HG03196 (cell line): ENCODE results near the gene HDHD3.
"Not testable (repeated sequence)": the region's sequence is repeated elsewhere in the genome, so short reads cannot be mapped to it uniquely, and the experiment has no call there.

Experiments used
- ATAC-seq: cut with Tn5 transposase; IDR thresholded peaks from one replicate; pipeline ENCODE4 v1.9.1; 2021; ENCODE audit not compliant: unreplicated experiment

HDHD3 gene

DNA sequence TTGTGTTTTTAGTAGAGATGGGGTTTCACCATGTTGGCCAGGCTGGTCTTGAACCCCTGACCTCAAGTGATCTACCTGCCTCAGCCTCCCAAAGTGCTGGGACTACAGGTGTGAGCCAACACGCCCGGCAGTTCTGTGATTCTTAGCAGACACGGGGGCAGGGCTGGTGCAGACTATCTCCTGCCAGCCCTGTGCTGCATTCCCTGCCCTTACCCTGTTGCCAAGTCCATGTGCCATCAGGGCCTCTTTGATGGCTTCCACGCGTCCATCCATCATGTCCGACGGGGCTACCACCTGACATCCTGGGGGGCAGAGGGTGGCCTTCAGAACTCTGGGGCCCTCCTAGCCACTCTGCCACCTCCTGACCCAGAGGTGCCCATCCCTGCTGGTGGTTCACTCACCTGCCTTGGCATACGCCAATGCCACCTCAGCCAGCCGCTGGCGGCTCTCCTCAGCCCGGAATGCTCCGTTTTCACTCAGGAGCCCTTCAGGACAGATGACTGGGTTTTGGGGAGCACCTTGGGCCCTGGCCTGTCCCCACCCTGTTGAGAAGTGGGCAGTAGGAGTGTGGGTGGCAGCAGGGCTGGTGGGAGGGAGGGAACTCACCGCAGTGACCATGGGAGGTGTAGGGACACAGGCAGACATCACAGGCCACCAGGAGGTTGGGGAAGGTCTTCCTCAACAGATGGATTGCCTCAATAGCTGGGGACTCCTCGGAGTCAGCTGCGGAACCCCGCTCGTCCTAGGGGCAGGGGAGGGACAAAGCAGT is 13.6 kb upstream of the HDHD3 start:
- ATAC-seq, result no peak

DNA sequence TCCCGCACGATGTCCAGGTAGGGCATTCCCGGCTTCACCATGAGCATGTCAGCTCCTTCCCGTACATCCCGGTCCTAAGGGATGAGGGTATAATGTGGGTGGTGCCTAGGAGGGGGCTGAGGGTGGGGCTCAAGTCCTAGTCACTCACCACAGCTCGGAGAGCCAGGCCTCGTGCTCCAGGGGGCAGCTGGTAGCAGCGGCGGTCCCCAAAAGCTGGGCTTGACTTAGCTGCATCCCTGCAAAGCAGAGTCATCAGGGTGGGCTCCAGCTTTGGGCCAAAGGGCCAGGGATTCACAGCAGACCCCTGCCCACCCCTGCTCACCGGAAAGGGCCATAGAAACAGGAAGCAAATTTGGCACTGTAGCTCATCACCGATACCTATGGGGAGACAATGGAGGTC is 12.7 kb upstream of the HDHD3 start:
- no peak for ATAC-seq

DNA sequence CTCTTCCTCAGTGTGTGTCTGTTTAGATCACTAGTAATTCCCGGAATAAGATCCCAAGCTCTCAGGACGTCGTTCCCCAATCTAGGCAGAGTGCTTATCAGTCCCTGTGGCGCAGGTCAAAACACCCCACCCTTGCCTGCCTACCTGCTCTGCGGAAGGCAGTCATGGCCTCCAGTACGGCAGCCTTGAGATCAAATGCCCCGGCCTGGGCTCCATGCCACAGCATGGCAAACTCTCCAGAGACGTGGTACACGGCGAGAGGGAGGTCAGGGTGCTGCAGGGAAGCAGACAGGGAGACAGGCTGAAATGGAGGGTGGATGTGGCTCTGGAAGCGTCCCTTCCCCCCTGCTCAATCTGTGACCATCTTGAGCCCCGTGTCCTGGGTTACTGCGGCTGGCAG is 12.0 kb upstream of the HDHD3 start:
- no peak for ATAC-seq

GRCh38 chr9:113387560-113388230 is 10.9 kb upstream of the HDHD3 start:
- no peak for ATAC-seq

- no peak for ATAC-seq
These were observed 10.0 kb upstream of the HDHD3 start for GRCh38 chr9:113386571-113387393.

GRCh38 chr9:113381909-113382411 is 5.2 kb upstream of the HDHD3 start:
- ATAC-seq, result no peak

DNA sequence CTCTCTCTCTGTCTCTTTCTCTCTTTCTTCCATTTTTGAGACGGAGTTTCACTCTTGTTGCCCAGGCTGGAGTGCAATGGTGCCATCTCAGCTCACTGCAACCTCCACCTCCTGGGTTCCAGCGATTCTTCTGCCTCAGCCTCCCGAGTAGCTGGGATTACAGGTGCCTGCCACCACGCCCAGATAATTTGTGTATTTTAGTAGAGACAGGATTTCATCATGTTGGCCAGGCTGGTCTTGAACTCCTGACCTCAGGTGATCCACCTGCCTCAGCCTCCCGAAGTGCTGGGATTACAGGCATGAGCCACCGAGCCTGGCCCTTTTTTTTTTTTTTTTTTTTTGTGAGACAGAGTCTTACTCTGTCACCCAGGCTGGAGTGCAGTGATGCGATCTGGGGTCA is 4.7 kb upstream of the HDHD3 start:
- ATAC-seq, result not testable (repeated sequence)

GRCh38 chr9:113380869-113381378 is 4.1 kb upstream of the HDHD3 start:
- peak; percentile 50 for ATAC-seq

DNA sequence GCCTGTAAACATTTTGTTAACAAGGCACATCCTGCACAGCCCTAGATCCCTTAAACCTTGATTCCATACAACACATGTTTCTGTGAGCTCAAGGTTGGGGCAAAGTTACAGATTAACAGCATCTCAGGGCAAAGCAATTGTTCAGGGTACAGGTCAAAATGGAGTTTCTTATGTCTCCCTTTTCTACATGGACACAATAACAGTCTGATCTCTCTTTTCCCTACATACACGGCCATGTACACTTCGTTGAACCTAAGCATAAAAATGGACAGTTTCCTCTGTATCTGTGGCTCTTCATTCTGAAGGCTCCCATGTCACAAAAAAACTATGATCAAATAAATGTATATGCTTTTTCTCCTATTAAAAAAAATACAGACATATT is 3.0 kb upstream of the HDHD3 start:
- ATAC-seq, result not testable (repeated sequence)

DNA sequence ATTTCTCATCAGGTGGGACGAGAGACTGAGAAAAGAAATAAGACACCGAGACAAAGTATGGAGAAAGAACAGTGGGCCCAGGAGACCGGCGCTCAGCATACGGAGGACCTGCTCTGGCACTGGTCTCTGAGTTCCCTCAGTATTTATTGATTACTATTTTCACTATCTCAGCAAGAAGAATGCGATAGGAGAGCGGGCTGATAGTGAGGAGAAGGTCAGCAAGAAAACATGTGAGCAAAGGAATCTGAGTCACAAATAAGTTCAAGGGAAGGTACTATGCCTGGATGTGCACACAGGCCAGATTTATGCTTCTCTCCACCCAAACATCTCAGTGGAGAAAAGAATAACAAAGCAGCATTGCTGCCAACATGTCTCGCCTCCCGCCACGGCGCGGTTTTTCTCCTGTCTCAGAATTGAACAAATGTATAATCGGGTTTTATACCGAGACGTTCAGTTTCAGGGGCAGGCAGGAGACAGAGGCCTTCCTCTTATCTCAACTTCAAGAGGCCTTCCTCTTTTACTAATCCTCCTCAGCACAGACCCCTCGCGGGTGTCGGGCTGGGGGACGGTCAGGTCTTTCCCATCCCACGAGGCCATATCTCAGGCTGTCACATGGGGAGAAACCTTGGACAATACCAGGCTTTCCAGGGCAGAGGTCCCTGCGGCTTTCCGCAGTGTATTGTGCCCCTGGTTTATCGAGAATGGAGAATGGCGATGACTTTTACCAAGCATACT is 2.5 kb upstream of the HDHD3 start:
- ATAC-seq, result not testable (repeated sequence)

DNA sequence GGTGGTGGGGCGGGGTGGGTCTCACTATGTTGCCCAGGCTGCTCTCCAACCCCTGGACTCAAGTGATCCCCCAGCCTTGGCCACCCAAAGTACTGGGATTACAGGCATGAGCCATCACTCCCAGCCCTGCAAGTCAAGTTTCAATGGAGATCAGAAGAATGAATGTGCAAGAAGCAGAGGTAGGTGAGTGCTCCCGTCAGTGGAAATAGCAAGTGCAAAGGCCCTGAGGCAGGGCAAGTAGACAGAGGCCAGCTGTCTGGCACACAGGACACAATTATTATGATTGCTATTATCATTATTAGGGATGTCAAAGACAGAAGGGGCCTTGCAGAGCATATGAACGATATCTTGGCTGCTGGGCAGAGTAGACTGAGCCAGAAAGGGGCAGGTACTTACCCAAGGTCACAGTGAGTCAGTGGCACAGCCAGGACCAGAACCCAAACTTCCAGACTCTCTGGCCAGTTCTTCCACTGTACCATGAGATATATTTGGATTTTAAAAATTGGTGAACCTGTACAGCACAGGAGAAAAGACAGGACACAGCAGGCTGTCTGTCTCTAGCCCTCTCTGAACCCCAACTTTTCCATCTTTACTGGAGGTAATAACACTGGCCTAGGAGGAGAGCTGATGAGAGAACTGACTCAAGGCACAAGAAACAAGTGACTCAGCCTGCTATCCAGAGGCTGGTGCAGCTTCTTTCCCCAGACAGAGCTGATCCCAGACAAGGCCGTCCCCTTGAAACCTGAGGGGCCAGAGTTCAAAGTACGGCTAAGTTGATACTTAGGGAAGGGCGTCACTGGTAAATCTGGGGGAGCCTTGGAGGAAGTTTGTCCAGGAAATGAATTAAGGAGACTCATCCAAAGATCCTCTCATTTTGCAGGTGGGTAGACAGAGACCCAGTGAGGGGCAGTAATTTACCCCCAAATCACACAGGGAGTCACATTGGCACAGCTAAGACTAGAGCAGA is 1.4 kb downstream of the HDHD3 start:
- no peak for ATAC-seq

GRCh38 chr9:113373676-113374392 is 3.0 kb downstream of the HDHD3 start:
- no peak for ATAC-seq

DNA sequence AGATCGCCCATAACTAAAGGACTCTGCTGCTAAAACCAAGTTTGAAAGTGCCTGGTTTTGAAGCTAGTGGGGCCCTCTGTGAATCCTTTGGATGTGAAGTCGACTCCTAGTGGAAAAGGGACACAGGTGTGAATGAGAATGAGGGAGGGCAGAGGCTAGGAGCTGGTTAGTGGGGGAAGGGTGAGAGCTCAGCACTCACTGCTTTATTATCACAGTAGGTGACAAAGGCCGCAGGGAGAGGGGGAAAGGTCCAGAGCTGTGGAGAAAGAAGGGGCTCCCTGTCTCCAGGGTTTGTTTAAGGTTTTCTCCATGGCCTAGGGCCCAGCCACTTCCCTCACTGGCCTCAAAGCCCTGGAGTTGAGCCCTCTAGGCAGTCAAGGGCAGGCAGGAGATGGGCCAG is 3.5 kb downstream of the HDHD3 start:
- ATAC-seq, result no peak

- no peak for ATAC-seq
These were observed 4.7 kb downstream of the HDHD3 start for GRCh38 chr9:113372059-113372458.

DNA sequence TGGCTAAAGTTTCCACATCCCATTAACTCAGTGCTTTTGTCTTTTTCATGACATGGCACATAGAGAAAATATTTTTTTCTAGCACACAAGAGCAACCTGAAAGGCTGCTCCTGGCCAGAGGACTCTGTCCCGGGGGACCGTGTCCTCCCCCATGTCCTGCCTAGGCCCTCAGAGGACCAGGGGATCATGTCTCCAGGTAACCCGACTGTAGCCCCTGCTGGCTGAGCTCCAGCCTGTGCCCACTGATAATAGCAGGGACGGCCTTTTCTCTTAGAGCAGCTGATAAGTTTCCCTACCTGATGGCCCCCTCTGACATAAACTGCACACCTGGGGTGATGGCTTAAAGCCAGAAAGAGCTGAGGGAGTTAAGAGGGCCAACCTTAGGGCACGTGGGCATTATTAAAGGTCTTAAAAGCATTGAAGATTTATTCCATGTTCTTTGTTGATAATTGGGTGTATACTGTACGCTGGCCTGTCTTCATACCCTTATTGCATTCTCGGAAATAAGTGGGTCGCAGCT is 5.9 kb downstream of the HDHD3 start:
- no peak for ATAC-seq

- no peak for ATAC-seq
These were observed 7.0 kb downstream of the HDHD3 start for GRCh38 chr9:113369855-113370140.

- ATAC-seq, result no peak
These were observed 7.6 kb downstream of the HDHD3 start for GRCh38 chr9:113368982-113369854.
